22Rv1 (cell line): Measurements from ENCODE around the gene ASMTL.

Experiments used
- ZFX ChIP-seq: fragments of 450-650 bp; IDR thresholded peaks from 2 replicates; pipeline ENCODE4 v1.6.1; 2017; ENCODE audit warnings: antibody characterized with exemption, borderline replicate concordance
- TF ChIP-seq, protein P1 (sequence below): fragments of 450-650 bp; IDR thresholded peaks from 2 replicates; pipeline ENCODE4 v1.5.1; 2017; ENCODE audit warnings: mild to moderate bottlenecking

DNA sequence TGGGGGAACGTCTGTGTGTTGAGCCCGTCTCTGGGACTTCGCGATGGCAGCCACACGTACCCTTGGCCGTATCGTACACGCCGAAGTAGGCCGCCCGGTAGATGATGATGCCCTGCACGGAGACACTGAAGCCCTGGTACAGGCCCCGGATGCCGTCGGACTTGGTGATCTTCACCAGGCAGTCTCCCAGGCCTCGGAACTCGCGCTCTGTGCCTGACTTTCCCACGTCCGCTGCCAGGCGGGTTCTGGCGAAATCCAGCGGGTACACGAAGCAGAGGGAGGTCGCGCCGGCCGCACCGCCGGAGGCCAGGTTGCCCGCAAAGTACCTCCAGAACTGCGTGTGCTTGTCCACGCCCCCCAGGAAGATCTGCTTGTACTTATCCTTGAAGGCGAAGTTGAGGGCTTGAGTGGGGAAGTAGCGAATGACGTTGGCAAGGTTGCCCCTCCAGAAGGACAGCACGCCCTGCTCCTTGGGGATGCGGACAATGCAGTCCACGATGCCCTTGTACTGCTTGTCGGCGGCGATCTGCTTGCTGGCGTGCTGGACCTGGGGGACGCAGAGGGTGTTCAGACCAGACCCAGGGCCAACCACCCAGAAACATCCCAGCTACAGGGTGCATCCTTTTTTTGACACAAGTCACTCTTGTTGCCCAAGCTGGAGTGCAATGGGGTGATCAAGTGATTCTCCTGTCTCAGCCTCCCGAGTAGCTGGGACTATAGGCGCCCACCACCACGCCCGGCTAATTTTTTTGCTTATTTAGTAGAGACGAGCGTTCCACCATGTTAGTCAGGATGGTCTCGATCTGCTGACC lies 63.3 kb downstream of the ASMTL start:
- TF ChIP-seq, protein P1, sequence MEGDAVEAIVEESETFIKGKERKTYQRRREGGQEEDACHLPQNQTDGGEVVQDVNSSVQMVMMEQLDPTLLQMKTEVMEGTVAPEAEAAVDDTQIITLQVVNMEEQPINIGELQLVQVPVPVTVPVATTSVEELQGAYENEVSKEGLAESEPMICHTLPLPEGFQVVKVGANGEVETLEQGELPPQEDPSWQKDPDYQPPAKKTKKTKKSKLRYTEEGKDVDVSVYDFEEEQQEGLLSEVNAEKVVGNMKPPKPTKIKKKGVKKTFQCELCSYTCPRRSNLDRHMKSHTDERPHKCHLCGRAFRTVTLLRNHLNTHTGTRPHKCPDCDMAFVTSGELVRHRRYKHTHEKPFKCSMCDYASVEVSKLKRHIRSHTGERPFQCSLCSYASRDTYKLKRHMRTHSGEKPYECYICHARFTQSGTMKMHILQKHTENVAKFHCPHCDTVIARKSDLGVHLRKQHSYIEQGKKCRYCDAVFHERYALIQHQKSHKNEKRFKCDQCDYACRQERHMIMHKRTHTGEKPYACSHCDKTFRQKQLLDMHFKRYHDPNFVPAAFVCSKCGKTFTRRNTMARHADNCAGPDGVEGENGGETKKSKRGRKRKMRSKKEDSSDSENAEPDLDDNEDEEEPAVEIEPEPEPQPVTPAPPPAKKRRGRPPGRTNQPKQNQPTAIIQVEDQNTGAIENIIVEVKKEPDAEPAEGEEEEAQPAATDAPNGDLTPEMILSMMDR = no peak
- no peak for TF ChIP-seq ZFX
